ENCODE results near the gene TLK2.
"Not testable (repeated sequence)": the region's sequence is repeated elsewhere in the genome, so short reads cannot be mapped to it uniquely, and the experiment has no call there.

Gene TLK2

DNA sequence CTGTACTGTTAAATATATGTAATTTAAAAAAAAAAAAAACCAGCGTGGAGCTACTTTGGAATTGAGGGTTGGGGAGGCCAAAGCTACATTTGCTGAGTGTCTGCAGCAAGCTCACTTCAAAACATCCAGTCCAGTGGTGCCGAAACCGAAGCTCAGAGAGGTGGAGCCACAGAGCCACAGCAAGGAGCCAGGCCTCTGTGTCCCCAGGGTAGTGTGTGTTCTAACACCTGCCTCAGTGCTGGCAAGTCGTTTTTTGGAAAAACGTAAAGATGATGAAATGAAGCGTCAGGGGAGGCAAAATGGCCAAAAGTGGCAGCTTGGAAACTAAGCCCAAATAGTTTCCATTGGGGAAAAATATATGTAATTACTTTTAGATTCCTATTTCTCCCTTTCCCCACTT lies 112.7 kb downstream of the TLK2 start:
- Histone ChIP-seq H3K36me3 (replicated peaks; ENCODE audit: low read depth, low read length) (peaks cover 22% of the 10 kb centered on the region), H3K4me2 (ENCODE audit: low read length) (no peak overlapping the region), H3K4me1 (ENCODE audit: low read length) (no peaks in the 10 kb centered on the region)

GRCh38 chr17:62591822-62592221 lies 113.2 kb downstream of the TLK2 start:
- H2AFZ ChIP-seq (ENCODE audit: low read depth, low read length); H3K9ac ChIP-seq (ENCODE audit: low read length); H3K79me2 ChIP-seq (ENCODE audit: low read length); H3K27ac ChIP-seq (ENCODE audit: low read length); H3K27me3 ChIP-seq (ENCODE audit: low read depth, low read length); H3K4me1 ChIP-seq (ENCODE audit: low read length); H4K20me1 ChIP-seq (ENCODE audit: insufficient read depth, low read length); H3K9me3 ChIP-seq (ENCODE audit: insufficient read depth, low read length); H3K4me2 ChIP-seq (ENCODE audit: low read length); H3K4me3 ChIP-seq (ENCODE audit: low read length): not testable (repeated sequence)
- peaks cover 27% of the 10 kb centered on the region for H3K36me3 ChIP-seq (replicated peaks; ENCODE audit: low read depth, low read length)

More for the DNA sequence above, 112.7 kb downstream of the TLK2 start:
- Histone ChIP-seq H3K4me3 (ENCODE audit: low read length) (no peak overlapping the region), H3K79me2 (ENCODE audit: low read length) (no peaks in the 10 kb centered on the region), H2AFZ (ENCODE audit: low read depth, low read length) (no peak overlapping the region), H3K9me3 (ENCODE audit: insufficient read depth, low read length) (no peaks in the 10 kb centered on the region), H4K20me1 (ENCODE audit: insufficient read depth, low read length) (peaks cover 3% of the 10 kb centered on the region; the same call in 1 of the 2 replicates), H3K27ac (ENCODE audit: low read length) (no peak overlapping the region), H3K27me3 (ENCODE audit: low read depth, low read length) (no peaks in the 10 kb centered on the region), H3K9ac (ENCODE audit: low read length) (no peak overlapping the region)
- no peak for TF ChIP-seq EZH2phosphoT487 (IDR thresholded peaks at IDR 0.05; ENCODE audit: low read depth)
- TF ChIP-seq, protein P1, sequence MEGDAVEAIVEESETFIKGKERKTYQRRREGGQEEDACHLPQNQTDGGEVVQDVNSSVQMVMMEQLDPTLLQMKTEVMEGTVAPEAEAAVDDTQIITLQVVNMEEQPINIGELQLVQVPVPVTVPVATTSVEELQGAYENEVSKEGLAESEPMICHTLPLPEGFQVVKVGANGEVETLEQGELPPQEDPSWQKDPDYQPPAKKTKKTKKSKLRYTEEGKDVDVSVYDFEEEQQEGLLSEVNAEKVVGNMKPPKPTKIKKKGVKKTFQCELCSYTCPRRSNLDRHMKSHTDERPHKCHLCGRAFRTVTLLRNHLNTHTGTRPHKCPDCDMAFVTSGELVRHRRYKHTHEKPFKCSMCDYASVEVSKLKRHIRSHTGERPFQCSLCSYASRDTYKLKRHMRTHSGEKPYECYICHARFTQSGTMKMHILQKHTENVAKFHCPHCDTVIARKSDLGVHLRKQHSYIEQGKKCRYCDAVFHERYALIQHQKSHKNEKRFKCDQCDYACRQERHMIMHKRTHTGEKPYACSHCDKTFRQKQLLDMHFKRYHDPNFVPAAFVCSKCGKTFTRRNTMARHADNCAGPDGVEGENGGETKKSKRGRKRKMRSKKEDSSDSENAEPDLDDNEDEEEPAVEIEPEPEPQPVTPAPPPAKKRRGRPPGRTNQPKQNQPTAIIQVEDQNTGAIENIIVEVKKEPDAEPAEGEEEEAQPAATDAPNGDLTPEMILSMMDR (IDR thresholded peaks at IDR 0.05; ENCODE audit: low read depth, low read length): no peak

DNA sequence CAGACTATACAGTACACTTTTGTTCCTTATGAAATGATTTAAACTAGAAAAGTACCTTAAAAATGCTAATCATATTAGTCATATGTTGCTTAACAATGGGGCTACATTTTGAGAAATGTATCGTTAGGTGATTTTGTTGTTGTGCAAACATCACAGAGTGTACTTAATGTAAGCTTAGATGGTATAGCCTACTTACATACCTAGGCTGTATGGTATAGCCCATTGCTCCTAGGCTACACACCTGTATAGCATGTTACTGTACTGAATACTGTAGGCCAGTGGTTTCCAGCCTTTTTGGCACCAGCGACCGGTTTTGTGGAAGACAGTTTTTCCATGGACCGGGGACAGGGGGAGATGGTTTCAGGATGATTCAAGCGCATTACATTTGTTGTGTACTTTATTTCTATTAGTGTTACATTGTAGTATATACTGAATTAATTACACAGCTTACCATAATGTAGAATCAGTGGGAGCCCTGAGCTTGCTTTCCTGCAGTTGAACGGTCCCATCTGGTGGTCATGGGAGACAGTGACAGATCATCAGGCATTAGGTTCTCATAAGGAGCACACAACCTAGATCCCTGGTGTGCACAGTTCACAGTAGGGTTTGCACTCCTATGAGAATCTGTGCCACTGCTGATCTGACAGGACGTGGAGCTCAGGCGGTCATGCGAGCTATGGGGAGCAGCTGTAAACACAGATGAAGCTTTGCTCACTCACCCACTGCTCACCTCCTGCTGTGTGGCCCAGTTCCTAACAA lies 113.9 kb downstream of the TLK2 start:
- no peak overlapping the region for H3K4me2 ChIP-seq (ENCODE audit: low read length)
- no peak overlapping the region for H3K27ac ChIP-seq (ENCODE audit: low read length)
- H3K4me1 ChIP-seq (ENCODE audit: low read length): no peaks in the 10 kb centered on the region
- H3K27me3 ChIP-seq (ENCODE audit: low read depth, low read length): no peaks in the 10 kb centered on the region
- peaks cover 1% of the 10 kb centered on the region; the same call in 1 of the 2 replicates for H4K20me1 ChIP-seq (ENCODE audit: insufficient read depth, low read length)
- H2AFZ ChIP-seq (ENCODE audit: low read depth, low read length): no peak overlapping the region
- H3K79me2 ChIP-seq (ENCODE audit: low read length): no peaks in the 10 kb centered on the region
- H3K9ac ChIP-seq (ENCODE audit: low read length): no peak overlapping the region
- no peaks in the 10 kb centered on the region for H3K9me3 ChIP-seq (ENCODE audit: insufficient read depth, low read length)
- H3K36me3 ChIP-seq (replicated peaks; ENCODE audit: low read depth, low read length): peaks cover 29% of the 10 kb centered on the region
- TF ChIP-seq EZH2phosphoT487 (IDR thresholded peaks at IDR 0.05; ENCODE audit: low read depth): no peak
- TF ChIP-seq, protein P1 (IDR thresholded peaks at IDR 0.05; ENCODE audit: low read depth, low read length): no peak
- H3K4me3 ChIP-seq (ENCODE audit: low read length): no peak overlapping the region

- H3K4me1 ChIP-seq (ENCODE audit: low read length): no peaks in the 10 kb centered on the region
- no peak overlapping the region for H3K4me2 ChIP-seq (ENCODE audit: low read length)
- H3K9ac ChIP-seq (ENCODE audit: low read length): no peak overlapping the region
- no peaks in the 10 kb centered on the region for H4K20me1 ChIP-seq (ENCODE audit: insufficient read depth, low read length)
- peaks cover 40% of the 10 kb centered on the region for H3K36me3 ChIP-seq (replicated peaks; ENCODE audit: low read depth, low read length)
- H3K9me3 ChIP-seq (ENCODE audit: insufficient read depth, low read length): no peaks in the 10 kb centered on the region
- no peak overlapping the region for H2AFZ ChIP-seq (ENCODE audit: low read depth, low read length)
- no peaks in the 10 kb centered on the region for H3K27me3 ChIP-seq (ENCODE audit: low read depth, low read length)
- no peak for TF ChIP-seq EZH2phosphoT487 (IDR thresholded peaks at IDR 0.05; ENCODE audit: low read depth)
- TF ChIP-seq, protein P1 (IDR thresholded peaks at IDR 0.05; ENCODE audit: low read depth, low read length): no peak
- H3K4me3 ChIP-seq (ENCODE audit: low read length): no peak overlapping the region
- H3K27ac ChIP-seq (ENCODE audit: low read length): no peak overlapping the region
- no peaks in the 10 kb centered on the region for H3K79me2 ChIP-seq (ENCODE audit: low read length)
Measured at GRCh38 chr17:62595484-62595883, 116.9 kb downstream of the TLK2 start.
